Erythroblast (primary cell): ENCODE measurements around the gene ACSM5.

ENCODE experiments used
- GATA1 ChIP-seq: IDR thresholded peaks from 2 replicates; pipeline ENCODE4 v1.6.1; 2011; ENCODE audit warnings: low read depth, mild to moderate bottlenecking, control low read depth, low read length, moderate library complexity
- POLR2A ChIP-seq: IDR thresholded peaks from 2 replicates; pipeline ENCODE4 v1.6.1; 2011; ENCODE audit warnings: mild to moderate bottlenecking, low read length

DNA sequence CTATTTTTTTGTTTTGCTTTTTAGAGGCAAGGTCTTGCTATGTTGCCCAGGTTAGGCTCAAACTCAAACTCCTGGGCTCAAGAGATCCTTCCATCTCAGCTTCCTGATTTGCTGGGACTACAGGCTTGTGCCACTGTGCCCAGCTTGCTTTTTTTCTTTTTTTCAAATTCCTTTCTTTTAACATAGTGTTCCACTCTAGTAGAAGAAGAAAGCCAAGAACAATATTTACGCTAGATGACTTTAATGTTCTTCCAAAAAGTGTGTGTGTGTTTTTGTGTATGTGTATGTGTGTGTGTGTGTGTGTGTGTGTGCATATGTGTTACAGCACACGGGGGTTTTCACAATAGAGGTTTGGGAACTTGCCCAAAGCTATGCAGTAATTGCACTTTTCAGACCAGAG, 46.1 kb upstream of the ACSM5 start:
- TF ChIP-seq POLR2A (no peak), GATA1 (no peak)
